ENCODE results near the gene PAX7.

- TF ChIP-seq, protein P1, sequence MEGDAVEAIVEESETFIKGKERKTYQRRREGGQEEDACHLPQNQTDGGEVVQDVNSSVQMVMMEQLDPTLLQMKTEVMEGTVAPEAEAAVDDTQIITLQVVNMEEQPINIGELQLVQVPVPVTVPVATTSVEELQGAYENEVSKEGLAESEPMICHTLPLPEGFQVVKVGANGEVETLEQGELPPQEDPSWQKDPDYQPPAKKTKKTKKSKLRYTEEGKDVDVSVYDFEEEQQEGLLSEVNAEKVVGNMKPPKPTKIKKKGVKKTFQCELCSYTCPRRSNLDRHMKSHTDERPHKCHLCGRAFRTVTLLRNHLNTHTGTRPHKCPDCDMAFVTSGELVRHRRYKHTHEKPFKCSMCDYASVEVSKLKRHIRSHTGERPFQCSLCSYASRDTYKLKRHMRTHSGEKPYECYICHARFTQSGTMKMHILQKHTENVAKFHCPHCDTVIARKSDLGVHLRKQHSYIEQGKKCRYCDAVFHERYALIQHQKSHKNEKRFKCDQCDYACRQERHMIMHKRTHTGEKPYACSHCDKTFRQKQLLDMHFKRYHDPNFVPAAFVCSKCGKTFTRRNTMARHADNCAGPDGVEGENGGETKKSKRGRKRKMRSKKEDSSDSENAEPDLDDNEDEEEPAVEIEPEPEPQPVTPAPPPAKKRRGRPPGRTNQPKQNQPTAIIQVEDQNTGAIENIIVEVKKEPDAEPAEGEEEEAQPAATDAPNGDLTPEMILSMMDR (IDR thresholded peaks at IDR 0.05), result no peak
- no peak for TF ChIP-seq EP300 (IDR thresholded peaks at IDR 0.05)
Observed at GRCh38 chr1:18796950-18797349, 166.3 kb downstream of the PAX7 start.
